Measurements from ENCODE around the gene PRKRA. TPM values are rescaled to one million over a fixed set of nuclear protein-coding genes. Genes with fewer than 3 reads are reported as not detected.

Gene PRKRA
- total RNA-seq, 1 experiment from 2014 or later, result 49.8 TPM

- ATAC-seq (no peak), DNase-seq (ENCODE audit: low read depth, low spot score) (no peak)
- H3K36me3 ChIP-seq (ENCODE audit: control insufficient read depth in 1 of 2, insufficient read depth in 2 of 2, low read length in 2 of 2), result no peaks in the 10 kb centered on the region
- no peak overlapping the region for H3K4me3 ChIP-seq (replicated peaks in 1 of 2; ENCODE audit: low read depth in 1 of 2, low read length in 2 of 2)
- ChIA-PET POLR2A (no interaction called here), RAD21 (ENCODE audit: low non-redundant PET in 1 of 2, low total read pairs in 2 of 2, uncharacterized antibody in 2 of 2, unreplicated experiment in 2 of 2) (no interaction called here), CTCF (no interaction called here)
- TF ChIP-seq POLR2AphosphoS5 (IDR thresholded peaks at IDR 0.05; ENCODE audit: low read depth, low read length) (no peak), ZNF274 (IDR thresholded peaks at IDR 0.05; ENCODE audit: low read depth, low read length) (no peak), EGR1 (IDR thresholded peaks at IDR 0.05; ENCODE audit: low read depth) (no peak), EZH2phosphoT487 (IDR thresholded peaks at IDR 0.05; ENCODE audit: borderline replicate concordance) (no peak), RAD21 (IDR thresholded peaks at IDR 0.05; ENCODE audit: low read depth) (no peak), JUND (IDR thresholded peaks at IDR 0.05) (no peak), ZBTB33 (IDR thresholded peaks at IDR 0.05; ENCODE audit: extremely low read depth, insufficient replicate concordance, low read length) (no peak), TCF7L2 (IDR thresholded peaks at IDR 0.05; ENCODE audit: borderline replicate concordance, extremely low read depth, insufficient read depth, insufficient read length) (no peak), ZFX (IDR thresholded peaks at IDR 0.05) (no peak), ATF3 (IDR thresholded peaks at IDR 0.05) (no peak), SP1 (IDR thresholded peaks at IDR 0.05; ENCODE audit: low read depth) (no peak), FOSL1 (IDR thresholded peaks at IDR 0.05; ENCODE audit: low read depth) (no peak)
- no peaks in the 10 kb centered on the region for H3K9me3 ChIP-seq (ENCODE audit: control insufficient read depth in 1 of 2, insufficient read depth in 1 of 2, low read depth in 1 of 2, low read length in 2 of 2)
- H2AFZ ChIP-seq (ENCODE audit: low read depth, low read length, poor library complexity, severe bottlenecking), result no peak overlapping the region
- H4K20me1 ChIP-seq (ENCODE audit: insufficient read depth), result no peaks in the 10 kb centered on the region
- peaks cover 8% of the 10 kb centered on the region for H3K79me2 ChIP-seq (ENCODE audit: insufficient read depth, low read length)
- H3K4me1 ChIP-seq (ENCODE audit: control insufficient read depth in 1 of 2, insufficient read depth in 2 of 2, low read length in 2 of 2), result peaks cover 9 to 27% of the 10 kb centered on the region in 2 experiments; a peak in 3 of 4 replicates
- H3K9me2 ChIP-seq (ENCODE audit: insufficient read depth), result no peaks in the 10 kb centered on the region
- no peaks in the 10 kb centered on the region for H3K27me3 ChIP-seq (ENCODE audit: insufficient read depth, low read length)
- no peak overlapping the region for H3K9ac ChIP-seq (ENCODE audit: low read length)
- H3K4me2 ChIP-seq (ENCODE audit: low read length), result no peak overlapping the region
- H3K27ac ChIP-seq (ENCODE audit: low read depth, low read length), result no peak overlapping the region
- no TSS peak for BruUV-seq (replicated peaks)
- intact Hi-C loops (cut with micrococcal nuclease), result no loop called here
Measured at GRCh38 chr2:178476477-178476876, 25.5 kb upstream of the PRKRA start.
